Naive thymus-derived CD8-positive, alpha-beta T cell (primary cell): ENCODE data around the gene TBCEL. TPM values are rescaled to one million over a fixed set of nuclear protein-coding genes. Genes with fewer than 3 reads are reported as not detected.

Experiments
- ATAC-seq, 2 donors: fragments of 150-1000 bp; cut with Tn5 transposase in 1 of 2; sonication (Bioruptor Pico), chemical (Tn5 transposase) in 1 of 2; 1 replicate in 1 of 2; 2 replicates in 1 of 2; pipeline ENCODE4 v1.10.0; 2021; ENCODE audit warnings: mild to moderate bottlenecking in 2 of 2, moderate library complexity in 2 of 2
- POLR2A ChIA-PET: fragments of 350-600 bp; sonication (Branson Sonifier 250); formaldehyde crosslinking; loops from one replicate; lab custom pipeline; 2021; ENCODE audit warnings: antibody characterized with exemption; lab: Charles Lee
- DNase-seq, 10 donors: peaks; one replicate each; pipeline versions ENCODE4 v3.0.0 to v3.0.0-alpha.2; 2020 to 2022
- H3K27ac Mint-ChIP-seq, 10 donors: one replicate each; pipeline ENCODE4 v1.8.0; 2020 to 2022; ENCODE audit warnings: mild to moderate bottlenecking in 10 of 10, mixed read lengths in 10 of 10, moderate library complexity in 4 of 10, inconsistent platforms in 1 of 10
- H3K27me3 Mint-ChIP-seq, 5 donors: one replicate each; pipeline ENCODE4 v1.8.0; 2021 to 2022; ENCODE audit warnings: mixed read lengths in 5 of 5
- H3K36me3 Mint-ChIP-seq, 3 donors: one replicate each; pipeline ENCODE4 v1.8.0; 2020 to 2022; ENCODE audit warnings: mixed read lengths in 3 of 3, mild to moderate bottlenecking in 2 of 3, inconsistent platforms in 1 of 3
- H3K4me1 Mint-ChIP-seq, 4 donors: one replicate each; pipeline ENCODE4 v1.8.0; 2021 to 2022; ENCODE audit warnings: mixed read lengths in 4 of 4
- H3K4me3 Mint-ChIP-seq, 10 donors: one replicate each; pipeline ENCODE4 v1.8.0; 2020 to 2022; ENCODE audit warnings: mild to moderate bottlenecking in 10 of 10, mixed read lengths in 10 of 10, moderate library complexity in 6 of 10, inconsistent platforms in 1 of 10
- H3K9me3 Mint-ChIP-seq, 9 donors: one replicate each; pipeline ENCODE4 v1.8.0; 2020 to 2022; ENCODE audit warnings: mixed read lengths in 9 of 9, mild to moderate bottlenecking in 3 of 9, inconsistent platforms in 1 of 9, moderate library complexity in 1 of 9
- polyA plus RNA-seq, 3 donors: library from polyadenylated mRNA; unstranded; fragments of 300-500 nt; fragmentation: Illumina TruSeq; gene quantifications; one replicate each; pipeline ENCODE4 v1.2.3, GENCODE V29; 2021
- total RNA-seq, 8 experiments: library from RNA in 2 of 8; stranded (reverse) in 2 of 8; gene quantifications; one replicate each; pipeline ENCODE4 v1.2.3 and lab custom pipeline; 2021 to 2026

The TBCEL gene
- total and polyA plus RNA-seq, 5 experiments from 2014 or later: 2.2 to 29.2 (median 4.5) TPM

DNA sequence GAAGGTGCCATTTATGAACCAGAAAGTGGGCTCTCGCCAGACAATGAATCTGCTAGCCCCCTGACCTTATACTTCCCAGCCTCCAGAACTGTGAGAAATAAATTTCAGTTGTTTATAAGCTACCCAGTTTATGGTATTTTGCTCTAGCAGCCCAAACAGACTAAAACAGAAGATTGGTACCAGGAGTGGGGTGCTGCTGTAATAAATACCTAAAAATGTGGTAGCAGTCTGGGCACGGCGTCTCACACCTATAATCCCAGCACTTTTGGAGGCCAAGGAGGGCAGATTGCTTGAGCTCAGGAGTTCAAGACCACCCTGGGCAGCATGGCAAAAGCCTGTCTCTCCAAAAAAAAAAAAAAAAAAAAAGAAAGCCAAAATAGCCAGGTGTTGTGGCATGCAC is 98.4 kb downstream of the TBCEL start:
- POLR2A ChIA-PET: no interaction called here
- H3K27ac Mint-ChIP-seq: no peak overlapping the region

DNA sequence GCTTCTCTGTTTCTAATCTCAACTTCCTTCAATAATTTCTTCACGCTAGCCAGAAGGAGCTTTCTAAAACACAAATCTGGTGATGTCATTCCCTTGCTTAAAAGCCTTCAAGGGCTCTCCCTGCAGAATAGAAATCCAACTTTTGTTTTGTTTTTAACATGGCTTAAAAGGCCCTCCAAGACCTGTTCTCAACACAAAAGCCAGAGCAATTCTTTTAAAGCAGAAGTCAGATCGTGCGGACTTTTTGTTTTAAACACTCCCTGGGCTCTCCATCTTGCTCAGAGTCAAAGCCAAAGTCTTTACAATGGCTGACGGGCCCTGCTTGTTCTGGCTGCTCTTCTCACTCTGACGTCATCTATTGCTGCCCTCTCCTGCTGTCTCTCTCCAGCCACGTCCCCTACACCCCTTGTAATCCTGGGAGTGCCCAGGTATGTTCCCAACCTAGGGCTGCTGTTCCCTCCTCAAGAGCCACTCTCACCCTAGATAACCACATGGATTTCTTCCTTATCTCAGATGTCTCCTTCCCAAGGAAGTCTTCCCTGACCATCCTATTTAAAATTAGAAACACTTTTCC is 99.7 kb downstream of the TBCEL start:
- Mint-ChIP-seq H3K36me3 (peaks cover 0 to 11% (median 5%) of the 10 kb centered on the region in 3 donors), H3K4me3 (no peak overlapping the region), H3K27ac (no peak overlapping the region), H3K4me1 (no peaks in the 10 kb centered on the region), H3K27me3 (peaks cover 0 to 3% (median 0%) of the 10 kb centered on the region in 5 donors), H3K9me3 (peaks cover 0 to 27% (median 9%) of the 10 kb centered on the region in 9 donors)
- no peak for DNase-seq
- ATAC-seq: no peak
- POLR2A ChIA-PET: no interaction called here

More for the DNA sequence above, 98.4 kb downstream of the TBCEL start:
- Mint-ChIP-seq H3K4me1 (no peaks in the 10 kb centered on the region), H3K4me3 (no peak overlapping the region), H3K9me3 (peaks cover 0 to 27% (median 9%) of the 10 kb centered on the region in 9 donors), H3K27me3 (peaks cover 0 to 3% (median 0%) of the 10 kb centered on the region in 5 donors), H3K36me3 (peaks cover 0 to 11% (median 4%) of the 10 kb centered on the region in 3 donors)
- ATAC-seq: no peak
- DNase-seq: no peak

DNA sequence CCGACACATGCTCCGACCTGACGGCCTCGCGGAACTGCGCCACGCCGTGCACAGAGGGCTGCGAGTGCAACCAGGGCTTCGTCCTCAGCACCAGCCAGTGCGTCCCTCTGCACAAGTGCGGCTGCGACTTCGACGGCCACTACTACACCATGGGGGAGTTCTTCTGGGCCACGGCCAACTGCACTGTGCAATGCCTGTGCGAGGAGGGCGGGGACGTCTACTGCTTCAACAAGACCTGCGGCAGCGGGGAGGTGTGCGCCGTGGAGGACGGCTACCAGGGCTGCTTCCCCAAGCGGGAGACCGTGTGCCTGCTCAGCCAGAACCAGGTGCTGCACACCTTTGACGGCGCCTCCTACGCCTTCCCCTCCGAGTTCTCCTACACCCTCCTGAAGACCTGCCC is 103.9 kb downstream of the TBCEL start:
- peaks cover 0 to 6% (median 1%) of the 10 kb centered on the region in 3 donors for H3K36me3 Mint-ChIP-seq
- H3K9me3 Mint-ChIP-seq: peaks cover 0 to 11% (median 4%) of the 10 kb centered on the region in 9 donors
- DNase-seq (no peak), ATAC-seq (no peak)
- no peak overlapping the region for H3K4me3 Mint-ChIP-seq
- no peaks in the 10 kb centered on the region for H3K4me1 Mint-ChIP-seq
- no peak overlapping the region for H3K27ac Mint-ChIP-seq
- POLR2A ChIA-PET: no interaction called here
- H3K27me3 Mint-ChIP-seq: peaks cover 0 to 4% (median 2%) of the 10 kb centered on the region in 5 donors

DNA sequence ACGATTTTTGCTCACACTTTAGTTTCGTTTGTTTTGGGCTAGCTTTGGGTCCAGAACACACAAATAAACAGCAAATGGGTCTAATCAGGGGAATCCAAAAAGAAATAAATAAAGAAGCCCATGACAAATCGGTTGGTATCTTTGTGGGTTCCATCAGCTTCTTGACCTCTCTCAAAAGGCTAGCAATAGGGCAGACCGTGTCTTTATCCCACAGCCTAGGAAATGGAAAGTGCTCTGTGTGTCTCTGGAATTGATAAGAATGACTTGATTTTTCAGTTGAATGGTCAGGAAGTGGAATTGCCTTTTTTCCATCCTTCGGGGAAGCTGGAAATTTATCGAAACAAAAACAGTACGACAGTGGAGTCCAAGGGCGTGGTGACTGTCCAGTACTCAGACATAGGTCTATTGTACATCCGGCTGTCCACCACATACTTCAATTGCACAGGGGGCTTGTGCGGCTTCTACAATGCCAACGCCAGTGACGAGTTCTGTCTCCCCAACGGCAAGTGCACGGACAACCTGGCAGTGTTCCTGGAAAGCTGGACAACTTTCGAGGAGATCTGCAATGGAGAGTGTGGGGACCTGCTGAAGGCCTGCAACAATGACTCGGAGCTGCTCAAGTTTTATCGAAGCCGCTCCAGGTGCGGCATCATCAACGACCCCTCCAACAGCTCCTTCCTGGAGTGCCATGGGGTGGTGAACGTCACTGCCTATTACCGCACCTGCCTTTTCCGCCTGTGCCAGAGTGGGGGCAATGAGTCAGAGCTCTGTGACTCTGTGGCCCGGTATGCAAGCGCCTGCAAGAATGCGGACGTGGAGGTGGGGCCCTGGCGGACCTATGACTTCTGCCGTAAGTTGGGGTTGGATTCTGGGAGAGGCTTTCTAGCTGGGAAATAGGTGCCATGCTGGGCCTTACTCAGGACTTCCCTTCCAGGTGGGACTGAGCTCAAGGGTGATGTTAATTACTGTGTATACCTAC is 105.7 kb downstream of the TBCEL start:
- H3K27ac Mint-ChIP-seq: no peak overlapping the region
- no peak for ATAC-seq
- no peaks in the 10 kb centered on the region for H3K9me3 Mint-ChIP-seq
- H3K4me1 Mint-ChIP-seq: no peaks in the 10 kb centered on the region
- H3K36me3 Mint-ChIP-seq: peaks cover 0 to 1% (median 0%) of the 10 kb centered on the region in 3 donors
- no peak for DNase-seq
- H3K27me3 Mint-ChIP-seq: peaks cover 0 to 4% (median 0%) of the 10 kb centered on the region in 5 donors
- no peak overlapping the region for H3K4me3 Mint-ChIP-seq
- POLR2A ChIA-PET: no interaction called here

DNA sequence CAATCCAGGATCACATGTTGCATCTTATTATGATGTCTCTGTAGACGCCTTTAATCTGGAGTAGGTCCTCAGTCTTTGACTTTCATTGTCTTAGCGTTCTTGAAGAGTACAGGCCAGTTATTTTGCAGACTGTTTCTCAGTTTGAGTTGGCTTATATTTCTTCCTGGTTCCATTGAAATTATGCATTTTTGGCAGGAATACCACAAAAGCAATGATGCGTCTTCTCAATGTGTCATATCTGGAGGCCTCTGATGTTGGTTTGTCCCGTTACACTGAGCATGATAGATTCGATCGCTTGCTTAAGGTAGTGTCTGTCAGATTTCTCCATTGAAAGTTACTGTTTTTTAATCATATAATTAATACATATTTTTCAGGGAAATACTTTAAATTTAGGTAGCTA is 107.8 kb downstream of the TBCEL start:
- H3K4me1 Mint-ChIP-seq: no peaks in the 10 kb centered on the region
- H3K27me3 Mint-ChIP-seq: peaks cover 0 to 4% (median 0%) of the 10 kb centered on the region in 5 donors
- H3K4me3 Mint-ChIP-seq: no peak overlapping the region
- no peak overlapping the region for H3K27ac Mint-ChIP-seq
- H3K9me3 Mint-ChIP-seq: no peaks in the 10 kb centered on the region
- no peak for ATAC-seq
- peaks cover 0 to 1% (median 0%) of the 10 kb centered on the region in 3 donors for H3K36me3 Mint-ChIP-seq
- POLR2A ChIA-PET: no interaction called here
- no peak for DNase-seq

GRCh38 chr11:121132211-121132976 is 108.5 kb downstream of the TBCEL start:
- POLR2A ChIA-PET: no interaction called here
- no peak overlapping the region for H3K4me3 Mint-ChIP-seq
- H3K4me1 Mint-ChIP-seq: no peaks in the 10 kb centered on the region
- ATAC-seq: no peak
- no peaks in the 10 kb centered on the region for H3K9me3 Mint-ChIP-seq
- no peak overlapping the region for H3K27ac Mint-ChIP-seq
- no peak for DNase-seq
- peaks cover 0 to 1% (median 0%) of the 10 kb centered on the region in 3 donors for H3K36me3 Mint-ChIP-seq
- peaks cover 0 to 4% (median 0%) of the 10 kb centered on the region in 5 donors for H3K27me3 Mint-ChIP-seq

GRCh38 chr11:121134741-121135312 is 110.9 kb downstream of the TBCEL start:
- Mint-ChIP-seq H3K27me3 (peaks cover 0 to 1% (median 0%) of the 10 kb centered on the region in 5 donors), H3K36me3 (no peaks in the 10 kb centered on the region), H3K4me1 (no peaks in the 10 kb centered on the region), H3K9me3 (no peaks in the 10 kb centered on the region), H3K4me3 (no peak overlapping the region), H3K27ac (no peak overlapping the region)
- POLR2A ChIA-PET: no interaction called here
- DNase-seq (no peak), ATAC-seq (no peak)

DNA sequence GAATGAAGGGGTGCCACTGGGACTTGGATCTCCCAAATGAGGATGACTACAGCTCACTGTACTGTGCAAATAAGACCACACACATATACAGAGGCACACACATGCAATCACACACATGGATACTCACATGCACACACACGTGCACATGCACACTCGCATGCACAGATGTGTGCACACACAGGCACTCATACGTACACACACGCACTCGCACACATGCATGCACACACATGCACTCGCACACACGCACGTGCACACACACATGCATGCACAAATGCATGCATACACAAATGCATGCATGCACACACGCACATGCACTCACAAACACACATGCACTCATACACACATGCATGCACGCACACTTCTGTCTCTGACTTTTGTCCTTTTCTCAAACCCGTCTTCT is 113.1 kb downstream of the TBCEL start:
- Mint-ChIP-seq H3K36me3 (no peaks in the 10 kb centered on the region), H3K4me1 (no peaks in the 10 kb centered on the region), H3K27ac (no peak overlapping the region), H3K27me3 (peaks cover 0 to 1% (median 0%) of the 10 kb centered on the region in 5 donors), H3K4me3 (no peak overlapping the region), H3K9me3 (no peaks in the 10 kb centered on the region)
- ATAC-seq (no peak), DNase-seq (no peak)
- POLR2A ChIA-PET: no interaction called here

DNA sequence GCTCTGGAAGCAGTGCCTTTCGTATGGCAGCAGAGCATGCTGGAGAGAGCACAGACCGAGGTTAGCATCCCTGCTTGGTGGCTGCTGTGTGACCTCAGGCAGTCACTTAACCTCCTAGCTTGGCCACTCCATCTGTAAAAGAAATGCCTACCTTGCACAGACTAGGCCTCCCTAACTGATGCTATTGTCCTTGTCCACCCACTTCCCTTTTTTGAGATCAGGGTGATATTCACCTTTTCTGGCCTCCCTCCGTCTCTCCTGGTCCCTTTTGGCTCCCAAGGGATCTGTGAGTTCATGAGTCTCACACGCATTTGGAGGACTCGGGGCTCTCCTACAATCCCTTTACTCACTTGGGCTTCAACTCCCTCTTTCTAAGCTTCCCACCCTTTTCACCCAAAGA is 114.4 kb downstream of the TBCEL start:
- Mint-ChIP-seq H3K4me3 (no peak overlapping the region), H3K27me3 (peaks cover 0 to 1% (median 0%) of the 10 kb centered on the region in 5 donors), H3K9me3 (no peaks in the 10 kb centered on the region), H3K36me3 (no peaks in the 10 kb centered on the region), H3K27ac (no peak overlapping the region), H3K4me1 (no peaks in the 10 kb centered on the region)
- POLR2A ChIA-PET: no interaction called here
- ATAC-seq (no peak), DNase-seq (no peak)

DNA sequence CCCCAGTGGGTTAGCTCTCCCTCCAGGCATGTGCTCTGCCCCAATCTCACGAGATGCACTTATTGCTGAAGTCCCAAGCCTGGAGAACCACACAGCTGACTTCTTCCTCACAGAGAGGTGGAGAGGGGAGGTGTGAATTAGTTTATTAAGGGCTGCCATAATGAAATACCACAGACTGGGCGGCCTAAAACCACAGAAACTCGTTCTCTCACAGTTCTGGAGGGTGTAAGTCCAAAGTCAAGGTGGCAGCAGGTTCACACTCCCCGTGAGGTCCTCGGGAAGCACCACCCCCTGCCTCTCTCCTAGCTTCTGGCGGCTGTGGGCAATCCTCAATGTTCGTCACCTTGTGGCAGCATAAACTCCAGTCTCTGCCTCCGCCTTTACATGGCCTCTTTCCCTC is 116.5 kb downstream of the TBCEL start:
- Mint-ChIP-seq H3K4me1 (no peaks in the 10 kb centered on the region), H3K27ac (peak overlapping the region in 1 of 10 donors; percentile 32), H3K36me3 (no peaks in the 10 kb centered on the region), H3K4me3 (no peak overlapping the region), H3K27me3 (peaks cover 0 to 1% (median 0%) of the 10 kb centered on the region in 5 donors), H3K9me3 (no peaks in the 10 kb centered on the region)
- ATAC-seq: no peak
- no peak for DNase-seq
- POLR2A ChIA-PET: no interaction called here
